GM21717 (cell line): ENCODE measurements around the gene H1-8.

Source experiments
- ATAC-seq: cut with Tn5 transposase; IDR thresholded peaks from one replicate; pipeline ENCODE4 v1.9.1; 2021; ENCODE audit warnings: mild to moderate bottlenecking, moderate library complexity; ENCODE audit not compliant: unreplicated experiment

H1-8 gene

DNA sequence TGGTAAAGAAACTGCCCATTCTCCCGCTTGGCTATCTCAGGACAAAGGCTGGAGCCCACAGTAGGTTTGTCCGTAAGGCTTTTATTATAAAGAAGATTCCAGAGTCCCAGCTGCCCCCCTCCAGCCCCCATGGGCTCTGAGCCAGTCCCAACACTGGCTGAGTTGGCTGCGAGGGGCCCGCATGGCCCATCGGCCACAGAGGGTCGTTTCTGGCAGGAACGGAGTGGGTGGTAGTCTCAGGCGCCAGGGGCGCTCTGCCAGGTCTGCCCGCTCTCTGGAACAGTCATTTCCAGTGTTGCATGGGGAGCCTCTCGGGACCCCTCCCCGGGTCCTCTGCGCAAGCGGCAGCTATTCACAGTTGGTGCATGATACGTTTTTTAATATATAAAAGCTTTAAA is 12.2 kb downstream of the H1-8 start:
- no peak for ATAC-seq

DNA sequence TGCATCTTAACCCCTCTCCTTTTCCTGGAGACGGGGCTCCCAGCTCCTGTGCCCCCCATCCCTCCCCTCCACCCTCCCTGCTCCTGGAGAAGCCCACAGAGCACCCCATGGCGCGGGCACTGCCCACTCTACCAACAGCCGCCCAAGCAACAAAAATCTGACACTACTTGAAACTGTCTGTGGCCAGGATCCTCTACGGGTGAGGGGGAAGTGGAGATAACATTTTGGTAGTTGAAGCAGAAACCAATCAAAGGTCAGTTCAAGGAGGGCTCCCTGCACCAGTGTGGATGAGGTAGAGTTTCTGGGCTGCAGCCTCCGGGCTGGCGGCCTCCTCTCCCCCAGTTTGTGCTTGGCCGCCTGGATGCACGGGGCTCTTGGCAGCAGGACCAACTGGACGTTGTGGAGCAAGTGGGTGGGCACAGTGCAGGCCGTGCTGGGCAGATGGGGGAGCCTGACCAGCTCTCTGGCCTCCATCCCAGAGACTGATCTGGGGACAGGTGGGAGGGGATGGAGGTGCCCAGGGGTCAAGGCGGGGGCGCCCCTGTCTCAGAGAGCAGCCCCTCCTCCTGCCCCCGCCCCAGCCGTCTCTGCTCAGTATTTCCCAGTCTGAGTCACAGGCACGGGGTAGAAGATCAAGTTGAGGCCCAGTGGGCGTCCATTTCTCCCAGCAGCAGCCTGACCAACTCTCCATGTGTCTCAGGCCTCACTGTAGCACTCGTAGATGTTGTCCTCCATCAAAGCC is 12.8 kb downstream of the H1-8 start:
- no peak for ATAC-seq

DNA sequence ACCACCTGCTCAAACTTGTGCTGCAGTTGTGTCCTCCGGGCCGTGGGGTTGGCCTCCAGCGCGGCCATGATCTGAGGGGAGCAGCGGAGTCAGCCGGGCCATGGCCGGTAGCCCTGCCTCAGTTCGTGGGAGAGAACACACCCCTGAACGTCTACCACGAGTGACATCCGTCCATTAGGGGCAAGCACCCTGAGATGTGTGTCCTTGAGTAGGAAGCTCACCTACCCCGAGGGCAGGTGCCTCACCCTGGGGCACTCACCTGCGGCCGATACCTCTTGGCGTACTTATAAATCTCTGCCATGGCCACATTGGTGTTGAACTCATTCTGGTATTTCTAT is 13.4 kb downstream of the H1-8 start:
- ATAC-seq: no peak

GRCh38 chr3:129556890-129557547 is 14.0 kb downstream of the H1-8 start:
- no peak for ATAC-seq

DNA sequence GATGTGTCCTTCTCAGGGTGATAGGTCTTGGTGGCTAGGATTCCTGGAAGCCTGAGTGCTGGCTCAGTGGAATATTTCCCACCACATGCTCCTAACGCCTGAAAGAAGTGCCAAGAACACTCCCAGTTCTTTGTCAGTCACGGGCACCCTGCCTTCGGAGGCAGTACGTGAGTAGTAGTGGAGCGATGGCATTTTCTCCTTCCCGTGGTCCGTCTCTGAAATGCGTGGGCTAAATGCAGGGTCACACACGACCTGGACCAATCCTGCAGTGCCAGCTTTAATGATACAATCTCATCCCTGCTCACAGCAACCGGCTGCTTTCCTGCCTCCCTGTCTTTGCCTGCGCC is 14.5 kb downstream of the H1-8 start:
- ATAC-seq: no peak

DNA sequence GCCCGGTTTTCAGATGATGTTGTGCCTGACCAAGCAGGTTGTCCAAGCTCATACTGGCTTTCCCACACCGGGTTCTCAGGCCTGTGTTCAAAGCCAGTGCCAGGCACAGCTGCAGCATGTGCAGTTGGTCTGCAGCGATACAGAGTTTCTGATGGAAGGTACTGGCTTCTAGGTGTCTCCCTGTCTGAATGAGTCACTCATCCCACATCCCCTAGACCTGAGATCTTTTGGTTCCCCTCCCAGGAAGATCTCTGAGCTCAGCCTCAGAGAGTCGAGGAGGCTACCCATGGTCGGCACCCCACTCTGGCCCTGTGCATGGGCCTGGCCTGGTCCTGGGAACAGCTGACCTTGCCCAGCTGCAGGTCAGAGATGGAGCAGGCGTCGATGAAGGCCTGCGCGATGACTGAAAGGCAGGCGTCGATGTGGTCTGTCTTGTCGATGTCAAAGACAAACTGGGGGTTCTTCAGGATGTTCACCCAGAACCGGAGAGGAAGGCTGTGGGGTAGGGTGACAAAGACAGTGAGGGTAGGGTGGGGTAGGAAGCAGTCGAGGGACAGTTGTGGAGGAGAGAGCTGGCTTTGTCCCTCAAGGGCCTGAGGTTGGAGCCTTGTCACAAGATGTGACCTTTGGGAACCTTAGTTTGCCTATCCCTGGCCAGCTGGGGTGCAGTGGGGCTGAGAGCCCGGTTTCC is 15.3 kb downstream of the H1-8 start:
- no peak for ATAC-seq

DNA sequence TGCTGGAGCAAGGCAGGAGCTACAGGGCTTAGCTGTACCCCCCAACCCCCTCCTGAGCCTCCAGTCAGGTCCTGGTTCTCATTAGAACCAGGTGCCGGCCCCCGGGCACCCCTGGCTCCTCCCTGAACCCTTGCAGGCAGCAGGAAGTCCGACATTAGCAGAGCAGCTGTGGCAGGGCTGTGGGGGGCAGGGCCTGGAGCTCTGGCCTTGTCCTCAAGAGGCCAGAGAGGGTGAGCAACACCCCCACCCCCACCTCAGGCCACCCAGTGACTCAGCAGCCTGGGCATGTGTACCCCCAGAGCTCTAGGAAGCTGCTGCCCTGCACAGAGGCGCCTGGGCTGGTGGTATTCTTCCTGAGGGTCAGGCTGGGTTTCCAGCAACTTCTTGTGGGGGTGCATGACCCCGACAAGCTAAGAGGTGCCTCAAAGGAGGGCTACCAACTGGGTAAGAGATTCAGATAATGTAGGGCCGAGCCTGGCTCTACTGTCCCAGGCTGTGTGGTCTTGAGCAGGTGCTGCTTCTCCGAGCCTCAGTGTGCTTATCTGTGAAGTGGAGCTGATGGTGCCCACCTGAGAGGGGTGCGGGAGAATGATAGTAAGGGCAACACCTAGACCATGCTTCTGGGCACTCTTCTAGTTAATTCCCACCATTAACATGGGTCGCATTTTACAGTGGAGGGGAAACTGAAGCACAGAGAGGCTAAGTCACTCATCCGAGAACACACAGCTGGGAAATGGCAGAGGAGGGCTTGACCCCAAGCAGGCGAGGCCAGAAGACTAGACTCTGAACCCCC is 16.0 kb downstream of the H1-8 start:
- no peak for ATAC-seq

DNA sequence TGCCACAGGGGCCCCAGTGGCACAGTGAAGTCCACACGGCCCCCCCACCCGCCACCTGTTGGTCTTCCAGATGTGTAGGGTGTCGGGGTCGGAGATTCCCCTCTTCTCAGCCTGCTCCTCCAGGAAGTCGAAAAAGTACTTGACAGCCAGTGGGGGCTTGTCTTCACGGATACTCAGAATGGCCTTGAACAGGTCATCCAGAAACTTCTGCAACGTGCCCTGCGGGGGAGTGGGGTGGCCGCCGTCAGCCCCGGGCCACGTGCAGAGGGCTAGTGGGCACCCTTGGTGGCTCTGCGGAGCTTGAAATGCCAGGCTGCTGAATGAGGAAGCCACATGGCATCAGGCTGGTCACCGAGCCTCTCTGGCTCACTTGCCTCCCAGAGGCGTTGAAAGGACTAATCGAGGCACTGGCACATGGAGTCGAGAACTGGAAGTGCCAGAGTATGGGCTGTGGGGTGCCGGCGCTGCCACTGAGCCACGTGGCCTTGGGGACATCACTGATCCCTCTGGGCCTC is 16.6 kb downstream of the H1-8 start:
- ATAC-seq: no peak

GRCh38 chr3:129560269-129560787 is 17.4 kb downstream of the H1-8 start:
- ATAC-seq: no peak

DNA sequence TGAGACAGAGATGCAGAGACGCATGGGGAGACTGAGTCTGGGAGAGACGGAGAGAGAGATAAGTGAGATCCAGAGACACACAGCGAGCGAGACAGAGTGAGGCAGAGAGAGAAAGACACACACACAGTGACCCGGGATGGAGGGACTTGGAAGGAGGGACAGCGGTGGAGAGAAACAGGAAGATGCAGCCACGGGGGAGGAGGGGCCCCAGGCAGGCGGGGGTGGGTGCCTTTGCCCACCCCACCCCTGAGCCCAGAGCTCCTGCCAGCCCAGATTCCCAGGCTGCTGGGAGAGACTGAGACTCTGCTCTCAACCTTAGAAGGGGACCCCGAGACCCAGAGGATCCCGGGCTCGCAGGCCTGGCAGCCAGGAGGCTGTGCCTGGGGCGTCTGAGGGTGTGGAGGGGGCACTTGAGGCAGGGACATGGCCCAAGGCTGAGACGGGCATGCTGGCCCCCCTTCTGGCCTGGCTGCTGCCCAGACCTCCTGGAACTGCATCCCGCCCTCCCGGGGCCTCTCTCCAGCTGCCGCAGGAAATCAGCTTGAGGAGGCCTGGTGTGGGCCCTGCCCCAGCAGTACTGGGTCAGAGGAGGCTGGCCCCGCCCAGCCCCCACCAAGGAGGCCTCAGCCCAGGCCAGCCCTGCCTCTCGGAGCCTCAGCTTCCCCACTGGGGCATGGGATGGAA is 18.1 kb downstream of the H1-8 start:
- ATAC-seq: no peak

GRCh38 chr3:129561619-129562248 is 18.8 kb downstream of the H1-8 start:
- ATAC-seq: no peak

DNA sequence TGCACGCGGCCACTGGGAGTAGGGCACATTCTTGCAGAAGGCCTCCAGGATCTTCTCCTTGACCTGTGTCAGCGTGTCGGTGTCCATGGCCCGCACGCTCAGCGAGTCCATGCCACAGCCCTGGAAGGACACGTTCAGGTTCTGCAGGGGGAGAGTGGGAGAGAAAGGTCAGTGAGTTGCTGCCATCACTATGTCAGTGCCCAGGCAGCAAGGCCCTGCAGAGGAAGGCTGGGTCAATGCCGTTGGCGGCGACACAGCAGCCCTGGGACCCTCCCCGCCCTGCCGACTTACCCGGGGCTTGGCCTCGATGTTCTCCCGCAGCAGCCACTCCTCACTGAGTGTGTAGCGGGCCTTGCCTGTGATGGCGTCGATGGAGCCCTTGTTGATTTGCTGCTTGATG is 19.8 kb downstream of the H1-8 start:
- no peak for ATAC-seq

- ATAC-seq: no peak
These were observed 20.4 kb downstream of the H1-8 start for GRCh38 chr3:129563332-129563731.

- ATAC-seq: no peak
These were observed 21.0 kb downstream of the H1-8 start for GRCh38 chr3:129563850-129564535.

- no peak for ATAC-seq
These were observed 22.1 kb downstream of the H1-8 start for GRCh38 chr3:129564981-129565644.

DNA sequence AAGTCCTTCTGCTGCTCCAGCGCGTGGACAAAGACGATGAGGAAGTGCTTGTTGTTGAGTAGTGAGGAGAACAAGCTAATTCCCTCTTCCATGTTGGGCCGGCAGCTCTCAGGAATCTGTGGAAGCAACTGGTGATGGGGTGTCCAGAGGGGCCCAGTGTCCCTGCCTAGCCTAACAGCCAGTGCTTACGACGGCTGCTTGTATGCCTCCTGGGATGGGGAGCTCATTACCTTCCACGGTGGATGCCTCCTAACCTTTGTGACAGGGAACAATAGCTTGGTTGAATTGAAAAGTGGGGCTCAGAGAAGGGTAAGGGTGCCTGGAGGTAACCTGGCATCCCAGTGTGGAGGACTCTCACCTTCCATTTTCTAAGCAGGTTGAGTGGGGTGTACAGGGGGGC is 22.9 kb downstream of the H1-8 start:
- ATAC-seq: no peak

DNA sequence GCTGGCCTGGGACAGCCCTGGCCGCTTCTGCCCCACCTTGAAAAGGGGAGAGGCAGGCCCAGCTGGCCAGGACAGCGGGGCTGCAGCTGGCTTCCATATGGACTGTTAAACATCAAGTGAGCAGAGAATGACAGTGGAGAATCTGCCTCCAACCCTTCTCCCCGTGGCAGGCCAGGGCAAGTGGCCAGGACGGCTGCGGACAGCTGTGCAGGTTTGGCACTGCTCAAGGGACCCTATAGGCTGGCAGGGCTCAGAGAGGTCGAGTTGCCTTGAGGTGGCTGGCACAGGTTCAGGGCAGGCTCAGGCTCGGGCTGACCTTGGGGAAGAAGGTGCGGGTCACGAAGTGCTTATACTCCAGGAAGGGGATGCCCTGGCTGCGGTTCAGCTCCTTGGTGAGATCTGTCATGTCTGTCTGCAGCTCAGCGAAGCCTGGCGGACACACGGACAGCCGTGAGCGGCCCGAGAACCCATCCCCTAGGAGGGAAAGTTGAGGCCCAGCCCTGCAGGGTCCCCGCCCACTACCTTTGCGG is 24.3 kb downstream of the H1-8 start:
- no peak for ATAC-seq

DNA sequence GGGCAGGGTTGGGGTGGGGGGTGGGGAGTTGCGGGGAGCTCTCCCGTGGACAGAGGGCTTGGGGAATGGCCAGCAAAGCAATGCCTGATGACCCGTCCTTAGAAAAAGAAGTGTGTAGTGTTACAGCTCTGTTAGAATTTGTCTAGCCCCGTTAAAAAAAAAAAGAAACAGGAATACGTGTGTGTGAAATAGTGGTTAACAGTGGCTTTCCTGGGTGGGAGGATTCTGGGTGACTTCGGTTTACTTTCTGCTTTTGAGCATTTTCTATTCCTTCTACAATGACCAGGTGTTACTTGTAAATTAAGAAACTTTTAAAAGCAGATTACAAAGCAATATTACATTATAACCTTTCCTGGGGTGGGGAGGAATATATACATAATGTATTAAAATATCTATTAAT is 25.0 kb downstream of the H1-8 start:
- ATAC-seq: no peak

DNA sequence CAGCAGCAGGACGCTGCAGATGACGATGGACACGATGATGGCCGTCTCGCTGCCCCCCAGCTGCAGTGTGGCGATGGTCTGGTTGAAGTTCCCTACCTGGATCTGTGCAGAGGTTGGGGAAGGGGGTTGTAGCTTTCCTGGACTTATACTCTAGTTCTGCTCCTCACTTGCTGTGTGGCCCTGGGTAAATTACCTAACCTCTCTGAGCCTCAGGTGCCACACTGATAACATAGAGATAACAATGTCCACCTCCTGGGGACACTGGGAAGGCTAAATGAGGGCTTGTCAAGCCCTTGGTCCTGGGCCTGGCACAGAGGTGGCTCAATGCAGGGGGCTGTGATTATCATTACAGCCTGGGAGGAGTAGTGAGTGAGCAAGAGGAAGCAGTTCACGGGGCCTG is 26.9 kb downstream of the H1-8 start:
- ATAC-seq: no peak
